Stomach (tissue), 9 donors: Measurements from ENCODE around the gene FARP2. TPM values are rescaled to one million over a fixed set of nuclear protein-coding genes. Genes with fewer than 3 reads are reported as not detected.

Source experiments
- DNase-seq, 2 donors: peaks; one replicate each; pipeline versions ENCODE4 v3.0.0 to v3.0.0-alpha.2; 2013 to 2019
- H3K27ac ChIP-seq, 5 donors: fragments of 200-600 bp in 4 of 5; sonication (generic) in 4 of 5; one replicate each; pipeline ENCODE4 v1.5.1; 2013 to 2019; ENCODE audit warnings: mild to moderate bottlenecking in 1 of 5, moderate library complexity in 1 of 5
- H3K27me3 ChIP-seq, 3 donors: fragments of 200-600 bp; sonication (generic); one replicate each; pipeline ENCODE4 v1.5.1; 2017 to 2019; ENCODE audit warnings: mixed run types in 1 of 3
- H3K36me3 ChIP-seq, 4 donors: fragments of 200-600 bp; sonication (generic); 1 replicate in 3 of 4; 2 replicates in 1 of 4; pipeline ENCODE4 v1.5.1; 2016 to 2019
- H3K4me1 ChIP-seq, 4 donors: fragments of 200-600 bp; sonication (generic); one replicate each; pipeline ENCODE4 v1.5.1; 2016 to 2019
- H3K4me3 ChIP-seq, 4 donors: fragments of 200-600 bp; sonication (generic) in 3 of 4; one replicate each; pipeline ENCODE4 v1.5.1; 2016 to 2019; ENCODE audit warnings: mild to moderate bottlenecking in 1 of 4
- H3K9me3 ChIP-seq, 4 donors: fragments of 200-600 bp; sonication (generic); one replicate each; pipeline ENCODE4 v1.5.1; 2016 to 2019
- CTCF ChIP-seq, 7 experiments: fragments of 450-650 bp in 4 of 7; fragments of 200-600 bp in 3 of 7; sonication (generic) in 3 of 7; IDR thresholded peaks; one replicate each; pipeline ENCODE4 v1.5.1; 2016 to 2019; ENCODE audit warnings: antibody characterized with exemption in 7 of 7, control low read depth in 2 of 7, mild to moderate bottlenecking in 1 of 7
- EP300 ChIP-seq: sonication (generic); formaldehyde crosslinking; IDR thresholded peaks from one replicate; pipeline ENCODE4 v1.6.1; 2017; ENCODE audit warnings: antibody characterized with exemption
- POLR2A ChIP-seq, 4 donors: fragments of 450-650 bp; IDR thresholded peaks; one replicate each; pipeline ENCODE4 v1.6.1; 2016; ENCODE audit warnings: antibody characterized with exemption in 4 of 4, control low read depth in 2 of 4, mild to moderate bottlenecking in 1 of 4, moderate library complexity in 1 of 4
- POLR2AphosphoS5 ChIP-seq, 3 donors: sonication (generic); formaldehyde crosslinking; IDR thresholded peaks; one replicate each; pipeline ENCODE4 v1.6.1; 2016; ENCODE audit warnings: antibody characterized with exemption in 3 of 3
- WGBS, 5 donors: extraction: QIAGEN DNeasy Blood & Tissue Kit in 3 of 5; methylation state at CpG; one replicate each; pipeline versions ENCODE4 v1.1.5 to v1.1.7; 2013 to 2018; 5-methylcytosine and 5-hydroxymethylcytosine counted together
- intact Hi-C: fragments of 100-400 bp; cut with DNase I; formaldehyde crosslinking; loops from one replicate; pipeline ENCODE4 v1.15.1; 2023; ENCODE audit warnings: low total_unique reads
- polyA plus RNA-seq, 3 donors: library from polyadenylated mRNA; stranded (reverse); fragments of 200-250 nt; gene quantifications; one replicate each; pipeline ENCODE4 v1.2.3, GENCODE V29; 2013
- total RNA-seq, 5 donors: library from RNA; depleted of rRNA; stranded (reverse); fragments of >200 nt; gene quantifications; one replicate each; pipeline versions ENCODE4 v1.1.0 to v1.2.3, GENCODE V29; 2014 to 2016
- donor health status: healthy with polysubstance abuse.
- donor health status: Bipolar disorder and iron deficiency.
- donor health status: healthy.

The FARP2 gene
- total and polyA plus RNA-seq, 8 donors = 15.8 to 260 (median 69.1) TPM

GRCh38 chr2:241501551-241501950 is 145.5 kb downstream of the FARP2 start:
- 93 to 97% (median 94%) methylated on average over 17 of the region's 17 CpGs for WGBS, 5 donors

GRCh38 chr2:241502281-241502680 is 146.2 kb downstream of the FARP2 start:
- Histone ChIP-seq H3K27me3 (no peaks in the 10 kb centered on the region), H3K36me3 (peaks cover 11 to 65% (median 50%) of the 10 kb centered on the region in 4 donors), H3K4me1 (peaks cover 13 to 36% (median 29%) of the 10 kb centered on the region in 4 donors), H3K9me3 (no peaks in the 10 kb centered on the region), H3K4me3 (no peak overlapping the region), H3K27ac (no peak overlapping the region)
- WGBS, 5 donors = 88 to 98% (median 94%) methylated on average over 11 of the region's 11 CpGs
- intact Hi-C loops = no loop called here
- no peak for TF ChIP-seq CTCF (IDR thresholded peaks at IDR 0.05)
- TF ChIP-seq POLR2AphosphoS5 (IDR thresholded peaks at IDR 0.05) = no peak
- TF ChIP-seq POLR2A (IDR thresholded peaks at IDR 0.05) = no peak
- TF ChIP-seq EP300 = no peak
- no peak for DNase-seq

More at GRCh38 chr2:241501551-241501950, 145.5 kb downstream of the FARP2 start:
- H3K36me3 ChIP-seq = peaks cover 11 to 72% (median 58%) of the 10 kb centered on the region in 4 donors
- H3K9me3 ChIP-seq = no peaks in the 10 kb centered on the region
- intact Hi-C loops = no loop called here
- H3K27ac ChIP-seq = no peak overlapping the region
- no peak for DNase-seq
- H3K27me3 ChIP-seq = no peaks in the 10 kb centered on the region
- peaks cover 6 to 32% (median 26%) of the 10 kb centered on the region in 4 donors for H3K4me1 ChIP-seq
- no peak overlapping the region for H3K4me3 ChIP-seq
- TF ChIP-seq CTCF (IDR thresholded peaks at IDR 0.05) = no peak
- no peak for TF ChIP-seq POLR2A (IDR thresholded peaks at IDR 0.05)
- no peak for TF ChIP-seq POLR2AphosphoS5 (IDR thresholded peaks at IDR 0.05)
- no peak for TF ChIP-seq EP300

DNA sequence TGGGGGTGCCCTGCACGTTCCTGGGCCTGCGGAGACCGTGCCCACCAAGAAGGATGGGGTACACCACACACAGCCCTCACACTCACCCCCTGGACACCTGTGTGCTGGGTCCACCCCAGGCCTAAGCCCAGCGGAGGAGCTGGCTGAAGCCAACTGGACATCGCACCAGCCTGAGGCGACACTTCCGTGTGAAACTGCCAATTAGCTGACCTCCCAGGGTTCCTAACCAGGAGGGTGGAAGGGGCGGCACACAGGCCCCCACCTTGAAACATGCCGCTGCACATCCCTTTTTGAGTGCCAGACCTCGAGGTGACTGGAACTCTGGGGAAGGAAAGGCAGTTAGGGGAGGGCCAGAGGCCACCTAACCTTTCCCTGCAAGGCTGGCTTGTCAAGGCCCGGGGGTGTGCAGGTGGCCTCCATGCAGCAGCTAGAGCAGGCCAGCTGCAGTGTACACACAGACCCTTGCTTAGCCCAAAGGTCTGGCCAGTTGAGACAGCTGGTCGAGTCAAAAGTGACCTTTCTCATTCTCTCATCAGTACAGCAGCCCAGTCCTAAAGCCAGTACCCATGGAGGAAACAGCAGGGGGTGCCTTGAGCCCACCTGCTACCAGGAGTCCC is 147.8 kb downstream of the FARP2 start:
- Histone ChIP-seq H3K4me3 (no peak overlapping the region), H3K27me3 (no peaks in the 10 kb centered on the region), H3K4me1 (peaks cover 18 to 43% (median 34%) of the 10 kb centered on the region in 4 donors), H3K27ac (no peak overlapping the region), H3K9me3 (no peaks in the 10 kb centered on the region), H3K36me3 (peaks cover 1 to 49% (median 34%) of the 10 kb centered on the region in 4 donors)
- no peak for DNase-seq
- intact Hi-C loops = no loop called here
- 73 to 90% (median 84%) methylated on average over 5 to 12 of the region's 12 CpGs for whole genome bisulfite sequencing, 5 donors
- TF ChIP-seq EP300 (no peak), POLR2AphosphoS5 (IDR thresholded peaks at IDR 0.05) (no peak), CTCF (IDR thresholded peaks at IDR 0.05) (no peak), POLR2A (IDR thresholded peaks at IDR 0.05) (no peak)

GRCh38 chr2:241505086-241505780 is 149.1 kb downstream of the FARP2 start:
- WGBS, 5 donors = 81 to 87% (median 85%) methylated on average over 13 to 15 of the region's 15 CpGs
- Histone ChIP-seq H3K4me1 (peaks cover 26 to 54% (median 46%) of the 10 kb centered on the region in 4 donors), H3K9me3 (no peaks in the 10 kb centered on the region), H3K36me3 (peaks cover 0 to 35% (median 21%) of the 10 kb centered on the region in 4 donors), H3K27me3 (no peaks in the 10 kb centered on the region), H3K27ac (no peak overlapping the region), H3K4me3 (no peak overlapping the region)
- DNase-seq = no peak
- TF ChIP-seq POLR2A (IDR thresholded peaks at IDR 0.05) = no peak
- TF ChIP-seq CTCF (IDR thresholded peaks at IDR 0.05) = no peak
- no peak for TF ChIP-seq EP300
- no peak for TF ChIP-seq POLR2AphosphoS5 (IDR thresholded peaks at IDR 0.05)
- intact Hi-C loops = no loop called here
